ENCODE results near the gene SH2D1B.

- TF ChIP-seq CTCF (IDR thresholded peaks at IDR 0.05) (no peak), POLR2A (IDR thresholded peaks at IDR 0.05) (no peak)
These were observed 24.5 kb downstream of the SH2D1B start for GRCh38 chr1:162387226-162388082.
